Measurements from ENCODE around the gene ITGB1.
A peak's percentile ranks its signal among the peaks of the same experiment; 100 is the strongest.
"Not testable (repeated sequence)": the region's sequence is repeated elsewhere in the genome, so short reads cannot be mapped to it uniquely, and the experiment has no call there.

Gene ITGB1

DNA sequence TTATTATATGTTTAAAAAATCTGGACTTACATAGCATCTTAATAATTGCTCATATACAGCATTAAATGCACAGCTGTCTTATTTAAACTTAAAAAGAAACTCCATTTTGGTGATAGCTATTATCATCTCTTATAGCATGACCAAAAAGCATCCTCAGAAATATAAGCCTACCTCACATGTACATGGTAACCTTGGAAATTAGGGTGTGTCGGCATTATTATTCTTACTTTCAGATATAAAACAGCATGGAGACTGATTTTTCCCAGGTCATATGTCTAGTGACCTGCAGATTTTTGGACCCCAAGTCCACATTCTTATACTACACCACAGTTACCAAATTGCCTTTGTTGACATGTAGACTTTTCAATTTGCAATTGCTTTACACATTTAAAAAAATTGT is 29.1 kb upstream of the ITGB1 start:
- Mint-ChIP-seq H3K9me3 (no peaks in the 10 kb centered on the region), H3K4me1 (peaks cover 25% of the 10 kb centered on the region), H3K27ac (ENCODE audit: low read depth) (no peak overlapping the region), H3K4me3 (no peak overlapping the region), H3K27me3 (no peaks in the 10 kb centered on the region), H3K36me3 (ENCODE audit: insufficient read depth) (peaks cover 1% of the 10 kb centered on the region)
- no peak for DNase-seq (ENCODE audit: low spot score in 2 of 2)
- no peak for ATAC-seq (replicated peaks; ENCODE audit: extremely low read depth, poor library complexity, severe bottlenecking)

GRCh38 chr10:32985775-32986350 is 27.8 kb upstream of the ITGB1 start:
- no peaks in the 10 kb centered on the region for H3K9me3 Mint-ChIP-seq
- H3K36me3 Mint-ChIP-seq (ENCODE audit: insufficient read depth) = peaks cover 2% of the 10 kb centered on the region
- no peak for ATAC-seq (replicated peaks; ENCODE audit: extremely low read depth, poor library complexity, severe bottlenecking)
- no peak overlapping the region for H3K27ac Mint-ChIP-seq (ENCODE audit: low read depth)
- no peaks in the 10 kb centered on the region for H3K27me3 Mint-ChIP-seq
- H3K4me3 Mint-ChIP-seq = no peak overlapping the region
- peaks cover 38% of the 10 kb centered on the region for H3K4me1 Mint-ChIP-seq
- no peak for DNase-seq (ENCODE audit: low spot score in 2 of 2)

DNA sequence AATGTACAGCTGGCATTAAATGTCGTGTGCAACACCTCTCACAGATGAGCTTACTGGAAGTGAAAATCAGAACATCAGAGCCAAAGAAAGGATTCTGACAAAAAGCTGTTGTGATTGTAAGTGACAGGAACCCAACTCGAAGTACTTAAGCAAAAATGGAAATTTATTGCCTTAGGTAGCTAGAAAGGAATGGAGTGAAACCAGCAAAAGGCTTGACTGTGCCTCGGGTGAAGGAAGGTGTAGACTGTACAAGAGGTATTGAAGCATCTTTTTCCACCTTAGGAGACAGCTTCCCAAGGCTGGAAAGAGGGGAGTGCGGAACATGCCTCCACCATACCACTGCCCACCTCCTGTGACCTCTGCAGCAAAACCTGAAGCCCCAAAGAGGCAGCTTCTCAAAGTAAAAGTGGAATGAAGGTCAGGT is 27.3 kb upstream of the ITGB1 start:
- H3K9me3 Mint-ChIP-seq = no peaks in the 10 kb centered on the region
- H3K27me3 Mint-ChIP-seq = no peaks in the 10 kb centered on the region
- DNase-seq (ENCODE audit: low spot score in 2 of 2) (no peak), ATAC-seq (replicated peaks; ENCODE audit: extremely low read depth, poor library complexity, severe bottlenecking) (no peak)
- no peak overlapping the region for H3K4me3 Mint-ChIP-seq
- H3K4me1 Mint-ChIP-seq = peaks cover 43% of the 10 kb centered on the region
- H3K27ac Mint-ChIP-seq (ENCODE audit: low read depth) = no peak overlapping the region
- H3K36me3 Mint-ChIP-seq (ENCODE audit: insufficient read depth) = peaks cover 5% of the 10 kb centered on the region

- no peaks in the 10 kb centered on the region for H3K9me3 Mint-ChIP-seq
- ATAC-seq (replicated peaks; ENCODE audit: extremely low read depth, poor library complexity, severe bottlenecking) = no peak
- H3K4me3 Mint-ChIP-seq = no peak overlapping the region
- no peak for DNase-seq (ENCODE audit: low spot score in 2 of 2)
- peaks cover 46% of the 10 kb centered on the region for H3K4me1 Mint-ChIP-seq
- H3K27ac Mint-ChIP-seq (ENCODE audit: low read depth) = no peak overlapping the region
- H3K36me3 Mint-ChIP-seq (ENCODE audit: insufficient read depth) = peaks cover 5% of the 10 kb centered on the region
- no peaks in the 10 kb centered on the region for H3K27me3 Mint-ChIP-seq
Observed at GRCh38 chr10:32984003-32984600, 26.1 kb upstream of the ITGB1 start.

DNA sequence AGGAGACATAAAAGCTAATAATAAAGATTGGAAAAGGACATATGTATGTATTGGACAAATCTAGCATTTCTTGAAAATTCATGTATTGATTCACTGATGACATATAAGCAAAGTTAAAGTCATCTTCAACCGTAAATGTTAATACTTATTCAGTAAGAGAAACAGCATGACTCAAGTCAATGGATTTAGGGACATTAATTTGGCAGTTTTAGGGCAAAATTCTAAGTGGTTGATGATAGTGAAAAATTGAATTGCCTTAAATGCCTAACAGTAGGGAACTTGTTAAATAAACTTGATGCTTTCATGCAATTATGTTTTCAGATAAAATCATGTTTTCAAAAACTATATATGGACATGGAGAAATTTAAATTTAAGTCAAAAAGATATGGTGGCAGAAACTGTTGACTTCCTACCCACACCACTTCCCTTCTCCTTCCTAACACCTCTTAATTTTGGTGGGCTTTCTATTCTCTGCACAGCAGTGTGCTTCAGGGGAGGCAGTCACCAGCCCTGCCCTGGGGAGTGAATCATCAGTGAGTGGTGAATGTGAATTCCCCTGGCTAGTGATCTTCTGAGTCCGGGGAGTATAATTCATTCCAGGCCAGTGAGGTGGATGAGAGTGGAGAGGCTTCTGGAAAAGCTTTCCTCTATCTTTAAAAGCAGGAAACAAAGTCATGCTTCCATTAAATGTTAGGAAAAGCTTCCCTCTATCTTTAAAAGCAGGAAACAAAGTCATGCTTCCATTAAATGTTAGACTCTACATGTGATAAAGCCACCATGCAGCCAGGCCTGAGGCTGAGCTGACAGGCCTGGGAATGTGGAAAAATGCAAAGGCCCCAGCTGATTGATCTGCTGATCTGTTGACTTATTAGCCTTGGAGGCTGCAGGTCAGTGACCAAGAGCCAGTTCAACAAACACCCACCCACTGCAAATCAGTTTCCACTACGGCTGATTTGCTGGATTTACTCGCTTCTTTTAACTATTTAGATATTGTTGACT is 25.2 kb upstream of the ITGB1 start:
- peak in 1 of 2 donors; percentile 40 for DNase-seq (ENCODE audit: low spot score in 2 of 2)

DNA sequence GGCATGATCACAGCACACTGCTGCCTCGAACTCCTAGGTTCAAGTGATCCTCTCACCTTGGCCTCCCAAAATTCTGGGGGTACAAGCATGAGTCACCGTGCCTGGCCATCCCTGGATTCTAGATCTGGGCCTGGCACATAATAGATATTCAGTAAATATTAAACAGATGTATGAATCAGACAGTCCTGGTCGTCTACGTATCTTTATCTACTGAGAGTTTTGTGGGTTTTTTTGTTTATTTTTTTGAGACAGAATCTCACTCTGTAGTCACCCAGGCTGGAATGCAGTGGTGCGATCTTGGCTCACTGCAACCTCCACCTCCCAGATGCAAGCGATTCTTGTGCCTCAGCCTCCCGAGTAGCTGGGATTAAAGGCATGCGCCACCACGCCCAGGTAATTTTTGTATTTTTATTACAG is 24.3 kb upstream of the ITGB1 start:
- no peaks in the 10 kb centered on the region for H3K9me3 Mint-ChIP-seq
- H3K36me3 Mint-ChIP-seq (ENCODE audit: insufficient read depth) = peaks cover 5% of the 10 kb centered on the region
- H3K27ac Mint-ChIP-seq (ENCODE audit: low read depth) = peak overlapping the region; percentile 96
- DNase-seq (ENCODE audit: low spot score in 2 of 2) (no peak), ATAC-seq (replicated peaks; ENCODE audit: extremely low read depth, poor library complexity, severe bottlenecking) (no peak)
- no peaks in the 10 kb centered on the region for H3K27me3 Mint-ChIP-seq
- H3K4me3 Mint-ChIP-seq = peak overlapping the region; percentile 84
- peaks cover 46% of the 10 kb centered on the region for H3K4me1 Mint-ChIP-seq

More for the DNA sequence above, 25.2 kb upstream of the ITGB1 start:
- H3K9me3 Mint-ChIP-seq = no peaks in the 10 kb centered on the region
- H3K27ac Mint-ChIP-seq (ENCODE audit: low read depth) = peak overlapping the region; percentile 96
- H3K27me3 Mint-ChIP-seq = no peaks in the 10 kb centered on the region
- H3K4me3 Mint-ChIP-seq = peak overlapping the region; percentile 84
- H3K4me1 Mint-ChIP-seq = peaks cover 46% of the 10 kb centered on the region
- H3K36me3 Mint-ChIP-seq (ENCODE audit: insufficient read depth) = peaks cover 5% of the 10 kb centered on the region
- peak; percentile 61 for ATAC-seq (replicated peaks; ENCODE audit: extremely low read depth, poor library complexity, severe bottlenecking)

DNA sequence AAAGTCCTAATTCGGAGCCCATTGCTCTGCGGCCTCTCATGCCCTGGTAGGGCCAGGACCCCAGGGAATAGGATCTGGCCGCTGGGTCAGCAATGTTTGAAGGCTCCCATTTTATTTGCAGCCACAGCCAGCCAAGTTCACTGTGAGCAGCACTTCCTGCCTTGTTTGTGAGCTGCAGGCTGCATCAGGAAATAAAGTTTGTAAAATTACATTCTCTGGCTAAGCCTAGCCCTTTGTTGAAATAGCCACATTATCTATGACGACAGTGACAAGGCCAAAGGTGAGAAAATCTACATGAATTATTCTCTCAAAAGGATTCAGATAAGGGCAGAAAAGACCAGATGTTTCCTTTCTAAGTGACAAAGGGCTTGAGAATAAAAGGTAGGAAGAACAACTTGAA is 23.7 kb upstream of the ITGB1 start:
- DNase-seq (ENCODE audit: low spot score in 2 of 2) (peak in 1 of 2 donors; percentile 27), ATAC-seq (replicated peaks; ENCODE audit: extremely low read depth, poor library complexity, severe bottlenecking) (peak; percentile 57)
- peak overlapping the region; percentile 84 for H3K4me3 Mint-ChIP-seq
- peaks cover 46% of the 10 kb centered on the region for H3K4me1 Mint-ChIP-seq
- no peaks in the 10 kb centered on the region for H3K27me3 Mint-ChIP-seq
- no peaks in the 10 kb centered on the region for H3K9me3 Mint-ChIP-seq
- H3K27ac Mint-ChIP-seq (ENCODE audit: low read depth) = peak overlapping the region; percentile 96
- H3K36me3 Mint-ChIP-seq (ENCODE audit: insufficient read depth) = peaks cover 5% of the 10 kb centered on the region

GRCh38 chr10:32980558-32981468 is 22.8 kb upstream of the ITGB1 start:
- DNase-seq (ENCODE audit: low spot score in 2 of 2) = peak; percentile 67 to 69
- Mint-ChIP-seq H3K4me1 (peaks cover 46% of the 10 kb centered on the region), H3K27ac (ENCODE audit: low read depth) (peak overlapping the region; percentile 96), H3K4me3 (peak overlapping the region; percentile 84), H3K36me3 (ENCODE audit: insufficient read depth) (peaks cover 5% of the 10 kb centered on the region), H3K27me3 (no peaks in the 10 kb centered on the region), H3K9me3 (no peaks in the 10 kb centered on the region)
- ATAC-seq (replicated peaks; ENCODE audit: extremely low read depth, poor library complexity, severe bottlenecking) = peak; percentile 87

GRCh38 chr10:32980242-32980557 is 22.2 kb upstream of the ITGB1 start:
- Mint-ChIP-seq H3K27me3 (no peaks in the 10 kb centered on the region), H3K9me3 (no peaks in the 10 kb centered on the region), H3K36me3 (ENCODE audit: insufficient read depth) (peaks cover 5% of the 10 kb centered on the region), H3K27ac (ENCODE audit: low read depth) (peak overlapping the region; percentile 96), H3K4me3 (peak overlapping the region; percentile 84), H3K4me1 (peaks cover 46% of the 10 kb centered on the region)
- ATAC-seq (replicated peaks; ENCODE audit: extremely low read depth, poor library complexity, severe bottlenecking) (no peak), DNase-seq (ENCODE audit: low spot score in 2 of 2) (no peak)

DNA sequence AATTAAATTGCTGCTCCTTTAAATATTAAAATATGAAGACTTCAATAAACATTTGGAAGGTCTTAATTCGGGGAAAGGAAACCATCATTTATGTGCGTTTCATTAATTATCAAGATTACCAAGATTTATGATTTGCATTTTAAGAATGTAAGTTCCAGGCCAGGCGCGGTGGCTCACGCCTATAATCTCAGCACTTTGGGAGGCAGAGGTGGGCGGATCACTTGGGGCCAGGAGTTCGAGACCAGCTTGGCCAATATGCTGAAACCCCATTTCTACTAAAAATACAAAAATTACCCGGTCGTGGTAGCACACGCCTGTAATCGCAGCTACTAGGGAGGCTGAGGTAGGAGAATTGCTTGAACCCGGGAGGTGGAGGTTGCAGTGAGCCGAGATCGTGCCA is 21.7 kb upstream of the ITGB1 start:
- peak overlapping the region; percentile 29 for H3K27ac Mint-ChIP-seq (ENCODE audit: low read depth)
- H3K4me1 Mint-ChIP-seq = peaks cover 45% of the 10 kb centered on the region
- H3K4me3 Mint-ChIP-seq = peak overlapping the region; percentile 84
- not testable (repeated sequence) for ATAC-seq (replicated peaks; ENCODE audit: extremely low read depth, poor library complexity, severe bottlenecking); DNase-seq (ENCODE audit: low spot score in 2 of 2); H3K36me3 Mint-ChIP-seq (ENCODE audit: insufficient read depth); H3K27me3 Mint-ChIP-seq; H3K9me3 Mint-ChIP-seq

DNA sequence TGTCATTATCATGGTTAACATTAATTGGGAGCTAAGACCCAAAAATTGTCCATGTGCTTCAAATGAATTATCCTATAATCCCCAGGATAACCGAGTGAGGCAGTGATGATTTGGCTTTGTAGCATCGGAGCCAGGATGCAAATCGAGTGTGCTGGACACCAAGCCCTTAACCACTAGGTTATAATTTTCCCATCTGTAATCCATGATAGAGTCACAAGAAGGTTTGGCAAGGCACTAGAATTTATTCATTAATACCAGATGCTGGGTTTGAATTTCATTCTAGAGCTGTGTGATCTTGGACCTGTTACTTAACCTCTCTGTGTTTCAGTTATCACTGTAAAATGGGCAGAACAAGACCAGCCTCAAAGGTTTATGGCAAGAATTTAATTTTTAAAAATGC is 21.0 kb upstream of the ITGB1 start:
- Mint-ChIP-seq H3K9me3 (no peaks in the 10 kb centered on the region), H3K4me1 (peaks cover 40% of the 10 kb centered on the region), H3K4me3 (no peak overlapping the region), H3K27me3 (no peaks in the 10 kb centered on the region), H3K27ac (ENCODE audit: low read depth) (no peak overlapping the region), H3K36me3 (ENCODE audit: insufficient read depth) (peaks cover 5% of the 10 kb centered on the region)
- ATAC-seq (replicated peaks; ENCODE audit: extremely low read depth, poor library complexity, severe bottlenecking) = no peak
- no peak for DNase-seq (ENCODE audit: low spot score in 2 of 2)

All from central memory CD8-positive, alpha-beta T cell (primary cell).